Brain microvascular endothelial cell (primary cell): ENCODE results near the gene B3GLCT.

Source experiments
- DNase-seq: peaks from one replicate; pipeline ENCODE4 v3.0.0-alpha.2; 2020
- H3K27ac ChIP-seq: fragments of 250-450 bp; sonication (Bioruptor Pico); 2 replicates; pipeline ENCODE4 v1.5.1; 2020; ENCODE audit warnings: mild to moderate bottlenecking, moderate library complexity
- H3K27me3 ChIP-seq: fragments of 250-450 bp; sonication (Bioruptor Pico); replicated peaks from 2 replicates; pipeline ENCODE4 v1.5.1; 2020; ENCODE audit warnings: mild to moderate bottlenecking
- H3K36me3 ChIP-seq: fragments of 250-450 bp; sonication (Bioruptor Pico); replicated peaks from 2 replicates; pipeline ENCODE4 v1.5.1; 2020; ENCODE audit warnings: mild to moderate bottlenecking
- H3K4me3 ChIP-seq: 2 replicates; pipeline ENCODE4 v1.5.1; 2011; ENCODE audit warnings: low read depth, mild to moderate bottlenecking, control low read depth, low read length, moderate library complexity
- CTCF ChIP-seq: IDR thresholded peaks from 2 replicates; pipeline ENCODE4 v1.5.1; 2011; ENCODE audit warnings: low read depth, mild to moderate bottlenecking, moderate library complexity, low read length, control low read depth, inconsistent platforms; ENCODE audit errors: missing control alignments
- in situ Hi-C: cut with HindIII; loops from 2 replicates; pipeline ENCODE4 v1.10.0; 2017; ENCODE audit warnings: low sequenced_read_pairs, low pct_ligation_motif_present

Gene B3GLCT

GRCh38 chr13:31223215-31223614 is 23.4 kb downstream of the B3GLCT start:
- Histone ChIP-seq H3K27me3 (no peaks in the 10 kb centered on the region), H3K4me3 (no peak overlapping the region), H3K36me3 (no peaks in the 10 kb centered on the region), H3K27ac (no peak overlapping the region)
- in situ Hi-C loops = no loop called here
- DNase-seq = no peak
- TF ChIP-seq CTCF = no peak

GRCh38 chr13:31223640-31224039 is 23.9 kb downstream of the B3GLCT start:
- DNase-seq = no peak

DNA sequence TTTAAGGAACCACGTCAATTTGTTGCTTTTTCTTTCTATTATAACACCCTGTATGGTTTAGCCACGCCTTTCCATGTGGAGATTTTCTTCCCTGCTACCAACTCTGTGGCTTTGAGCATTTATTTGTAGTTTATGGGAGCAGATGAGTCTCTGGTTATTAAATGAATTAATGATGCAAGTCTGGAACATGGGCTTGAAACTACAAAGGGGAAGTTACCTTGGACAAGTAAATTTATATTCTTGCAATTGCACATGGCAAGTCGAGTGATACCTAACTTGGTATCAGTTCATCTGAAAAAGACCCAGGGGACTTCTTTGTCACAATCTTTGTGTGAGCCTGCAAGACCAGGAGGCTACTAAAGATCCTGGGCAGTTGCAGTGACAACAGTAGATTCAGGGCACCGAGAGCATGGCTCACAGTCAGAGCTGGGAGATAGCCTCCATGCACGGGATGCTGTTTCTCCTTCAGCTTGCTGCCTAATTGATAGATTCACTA is 24.4 kb downstream of the B3GLCT start:
- Histone ChIP-seq H3K27ac (no peak overlapping the region), H3K4me3 (no peak overlapping the region), H3K27me3 (no peaks in the 10 kb centered on the region), H3K36me3 (no peaks in the 10 kb centered on the region)
- no peak for TF ChIP-seq CTCF
- in situ Hi-C loops = no loop called here
- DNase-seq = no peak

More at GRCh38 chr13:31223640-31224039, 23.9 kb downstream of the B3GLCT start:
- Histone ChIP-seq H3K4me3 (no peak overlapping the region), H3K27me3 (no peaks in the 10 kb centered on the region), H3K27ac (no peak overlapping the region), H3K36me3 (no peaks in the 10 kb centered on the region)
- in situ Hi-C loops = no loop called here
- no peak for TF ChIP-seq CTCF

- Histone ChIP-seq H3K36me3 (no peaks in the 10 kb centered on the region), H3K27me3 (no peaks in the 10 kb centered on the region), H3K4me3 (no peak overlapping the region), H3K27ac (no peak overlapping the region)
- in situ Hi-C loops = loop anchor here (25.0 kb wide), 1 partner anchor 187 kb away; no protein-coding TSS in a partner anchor
- no peak for DNase-seq
- no peak for TF ChIP-seq CTCF
Observed at GRCh38 chr13:31224963-31225559, 25.3 kb downstream of the B3GLCT start.

DNA sequence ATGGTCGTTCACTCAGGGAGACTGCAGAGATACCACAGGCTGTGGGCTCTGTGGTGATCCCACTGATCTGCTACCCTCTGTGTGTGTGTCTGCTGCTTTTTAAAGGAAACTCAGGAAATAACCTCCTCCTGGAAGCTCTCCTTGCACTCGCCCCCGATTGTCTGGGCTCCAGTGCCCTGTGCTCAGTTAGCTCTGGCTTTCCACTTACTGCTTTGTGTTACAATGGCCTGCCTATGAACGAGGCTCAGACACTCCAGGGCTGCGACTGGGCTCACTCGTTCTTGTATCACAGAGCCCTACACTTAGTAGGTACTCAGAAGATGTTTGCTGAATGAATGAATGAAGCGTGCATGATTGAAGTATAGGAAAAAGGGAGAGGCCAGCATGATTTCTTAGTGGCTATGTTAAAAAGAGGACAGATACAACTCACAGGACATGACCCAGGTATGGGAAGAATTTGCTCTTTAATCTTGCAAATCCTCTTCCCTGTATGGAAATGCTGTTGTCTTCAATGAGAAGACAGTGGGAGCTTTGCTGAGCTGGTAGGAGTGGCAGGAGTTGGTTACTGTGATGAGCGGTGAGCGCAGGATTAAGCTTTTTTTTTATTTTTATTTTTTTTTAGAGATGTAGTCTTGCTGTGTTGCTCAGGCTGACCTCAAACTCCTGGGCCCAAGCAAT is 26.4 kb downstream of the B3GLCT start:
- Histone ChIP-seq H3K4me3 (no peak overlapping the region), H3K27me3 (no peaks in the 10 kb centered on the region), H3K27ac (no peak overlapping the region), H3K36me3 (no peaks in the 10 kb centered on the region)
- in situ Hi-C loops = loop anchor here (25.0 kb wide), 1 partner anchor 186 kb away; no protein-coding TSS in a partner anchor
- DNase-seq = no peak
- TF ChIP-seq CTCF = no peak
